ENCODE data around the gene FABP7. TPM values are rescaled to one million over a fixed set of nuclear protein-coding genes. Genes with fewer than 3 reads are reported as not detected.
"Not testable (repeated sequence)": the region's sequence is repeated elsewhere in the genome, so short reads cannot be mapped to it uniquely, and the experiment has no call there.

The FABP7 gene
- not detected for polyA plus RNA-seq (2012; ENCODE audit: low read depth, missing spikeins)

GRCh38 chr6:122779667-122780066 lies at the start of gene FABP7:
TSS of gene FABP7 (plus strand) at chr6:122779716. CDS start at chr6:122779795, 79 bp downstream.
- FAIRE-seq (no peak), DNase-seq (ENCODE audit: insufficient read length, low spot score) (no peak)
- TF ChIP-seq PAX5 (IDR thresholded peaks at IDR 0.05; ENCODE audit: insufficient read depth, low read length, severe bottlenecking) (no peak), POU2F2 (IDR thresholded peaks at IDR 0.05; ENCODE audit: low read depth, low read length) (no peak), POLR2A (IDR thresholded peaks at IDR 0.05; ENCODE audit: low read depth, low read length) (no peak), POLR2AphosphoS5 (IDR thresholded peaks at IDR 0.05; ENCODE audit: low read depth, low read length) (no peak), SPI1 (IDR thresholded peaks at IDR 0.05; ENCODE audit: low read depth, low read length) (no peak), TAF1 (IDR thresholded peaks at IDR 0.05; ENCODE audit: low read depth, low read length) (no peak)

- DNase-seq (ENCODE audit: insufficient read length, low spot score) (no peak), FAIRE-seq (no peak)
- TF ChIP-seq POLR2AphosphoS5 (IDR thresholded peaks at IDR 0.05; ENCODE audit: low read depth, low read length) (no peak), POLR2A (IDR thresholded peaks at IDR 0.05; ENCODE audit: low read depth, low read length) (no peak), TAF1 (IDR thresholded peaks at IDR 0.05; ENCODE audit: low read depth, low read length) (no peak), PAX5 (IDR thresholded peaks at IDR 0.05; ENCODE audit: insufficient read depth, low read length, severe bottlenecking) (no peak), SPI1 (IDR thresholded peaks at IDR 0.05; ENCODE audit: low read depth, low read length) (no peak), POU2F2 (IDR thresholded peaks at IDR 0.05; ENCODE audit: low read depth, low read length) (no peak)
These were observed 49.2 kb upstream of the FABP7 start for GRCh38 chr6:122730334-122730733.

GRCh38 chr6:122730775-122731386 lies 48.6 kb upstream of the FABP7 start:
- FAIRE-seq (no peak), DNase-seq (ENCODE audit: insufficient read length, low spot score) (no peak)
- TF ChIP-seq POLR2AphosphoS5 (IDR thresholded peaks at IDR 0.05; ENCODE audit: low read depth, low read length) (no peak), POLR2A (IDR thresholded peaks at IDR 0.05; ENCODE audit: low read depth, low read length) (no peak), TAF1 (IDR thresholded peaks at IDR 0.05; ENCODE audit: low read depth, low read length) (no peak), SPI1 (IDR thresholded peaks at IDR 0.05; ENCODE audit: low read depth, low read length) (no peak), POU2F2 (IDR thresholded peaks at IDR 0.05; ENCODE audit: low read depth, low read length) (no peak), PAX5 (IDR thresholded peaks at IDR 0.05; ENCODE audit: insufficient read depth, low read length, severe bottlenecking) (no peak)

- FAIRE-seq (no peak), DNase-seq (ENCODE audit: insufficient read length, low spot score) (no peak)
- TF ChIP-seq PAX5 (IDR thresholded peaks at IDR 0.05; ENCODE audit: insufficient read depth, low read length, severe bottlenecking) (no peak), POU2F2 (IDR thresholded peaks at IDR 0.05; ENCODE audit: low read depth, low read length) (no peak), TAF1 (IDR thresholded peaks at IDR 0.05; ENCODE audit: low read depth, low read length) (no peak), SPI1 (IDR thresholded peaks at IDR 0.05; ENCODE audit: low read depth, low read length) (no peak), POLR2AphosphoS5 (IDR thresholded peaks at IDR 0.05; ENCODE audit: low read depth, low read length) (no peak), POLR2A (IDR thresholded peaks at IDR 0.05; ENCODE audit: low read depth, low read length) (no peak)
These were observed 46.3 kb upstream of the FABP7 start for GRCh38 chr6:122733259-122733658.

- no peak for TF ChIP-seq POU2F2 (IDR thresholded peaks at IDR 0.05; ENCODE audit: low read depth, low read length)
- FAIRE-seq, result no peak
These were observed 44.8 kb upstream of the FABP7 start for GRCh38 chr6:122734529-122735395.

GRCh38 chr6:122735582-122735981 lies 43.9 kb upstream of the FABP7 start:
- no peak for TF ChIP-seq POLR2AphosphoS5 (IDR thresholded peaks at IDR 0.05; ENCODE audit: low read depth, low read length)
- no peak for TF ChIP-seq POU2F2 (IDR thresholded peaks at IDR 0.05; ENCODE audit: low read depth, low read length)
- TF ChIP-seq SPI1 (IDR thresholded peaks at IDR 0.05; ENCODE audit: low read depth, low read length), result no peak
- TF ChIP-seq PAX5 (IDR thresholded peaks at IDR 0.05; ENCODE audit: insufficient read depth, low read length, severe bottlenecking), result no peak
- TF ChIP-seq POLR2A (IDR thresholded peaks at IDR 0.05; ENCODE audit: low read depth, low read length), result no peak
- TF ChIP-seq TAF1 (IDR thresholded peaks at IDR 0.05; ENCODE audit: low read depth, low read length), result no peak
- DNase-seq (ENCODE audit: insufficient read length, low spot score) (no peak), FAIRE-seq (no peak)

More at GRCh38 chr6:122734529-122735395, 44.8 kb upstream of the FABP7 start:
- no peak for DNase-seq (ENCODE audit: insufficient read length, low spot score)

- TF ChIP-seq TAF1 (IDR thresholded peaks at IDR 0.05; ENCODE audit: low read depth, low read length) (no peak), POU2F2 (IDR thresholded peaks at IDR 0.05; ENCODE audit: low read depth, low read length) (no peak), SPI1 (IDR thresholded peaks at IDR 0.05; ENCODE audit: low read depth, low read length) (no peak), POLR2A (IDR thresholded peaks at IDR 0.05; ENCODE audit: low read depth, low read length) (no peak), POLR2AphosphoS5 (IDR thresholded peaks at IDR 0.05; ENCODE audit: low read depth, low read length) (no peak), PAX5 (IDR thresholded peaks at IDR 0.05; ENCODE audit: insufficient read depth, low read length, severe bottlenecking) (no peak)
- DNase-seq (ENCODE audit: insufficient read length, low spot score), result no peak
- no peak for FAIRE-seq
These were observed 43.4 kb upstream of the FABP7 start for GRCh38 chr6:122736163-122736562.

- FAIRE-seq, result no peak
These were observed 42.9 kb upstream of the FABP7 start for GRCh38 chr6:122736616-122737015.

GRCh38 chr6:122740091-122740490 lies 39.4 kb upstream of the FABP7 start:
- TF ChIP-seq POLR2AphosphoS5 (IDR thresholded peaks at IDR 0.05; ENCODE audit: low read depth, low read length) (no peak), POLR2A (IDR thresholded peaks at IDR 0.05; ENCODE audit: low read depth, low read length) (no peak)
- DNase-seq (ENCODE audit: insufficient read length, low spot score) (no peak), FAIRE-seq (no peak)

More at GRCh38 chr6:122736616-122737015, 42.9 kb upstream of the FABP7 start:
- no peak for DNase-seq (ENCODE audit: insufficient read length, low spot score)
- TF ChIP-seq SPI1 (IDR thresholded peaks at IDR 0.05; ENCODE audit: low read depth, low read length), result no peak

- FAIRE-seq, result no peak
- DNase-seq (ENCODE audit: insufficient read length, low spot score), result no peak
- no peak for TF ChIP-seq TAF1 (IDR thresholded peaks at IDR 0.05; ENCODE audit: low read depth, low read length)
- no peak for TF ChIP-seq POLR2A (IDR thresholded peaks at IDR 0.05; ENCODE audit: low read depth, low read length)
- TF ChIP-seq POLR2AphosphoS5 (IDR thresholded peaks at IDR 0.05; ENCODE audit: low read depth, low read length), result no peak
- no peak for TF ChIP-seq PAX5 (IDR thresholded peaks at IDR 0.05; ENCODE audit: insufficient read depth, low read length, severe bottlenecking)
These were observed 38.6 kb upstream of the FABP7 start for GRCh38 chr6:122740936-122741335.

- DNase-seq (ENCODE audit: insufficient read length, low spot score); FAIRE-seq: not testable (repeated sequence)
These were observed 35.3 kb upstream of the FABP7 start for GRCh38 chr6:122744247-122744646.

GRCh38 chr6:122744856-122745255 lies 34.7 kb upstream of the FABP7 start:
- not testable (repeated sequence) for DNase-seq (ENCODE audit: insufficient read length, low spot score); FAIRE-seq

Data from GM12891 (cell line).